ENCODE data around the gene ADGRE3.
"Not testable (repeated sequence)": the region's sequence is repeated elsewhere in the genome, so short reads cannot be mapped to it uniquely, and the experiment has no call there.

The ADGRE3 gene

GRCh38 chr19:14669940-14670339, 4.7 kb downstream of the ADGRE3 start:
- DNase-seq, result no peak

GRCh38 chr19:14661372-14661924, 13.2 kb downstream of the ADGRE3 start:
- no peak for DNase-seq

GRCh38 chr19:14659874-14660489, 14.7 kb downstream of the ADGRE3 start:
- no peak for DNase-seq

GRCh38 chr19:14655726-14656125, 18.9 kb downstream of the ADGRE3 start:
- no peak for DNase-seq

- DNase-seq, result no peak
Measured at GRCh38 chr19:14654786-14655560, 19.7 kb downstream of the ADGRE3 start.

GRCh38 chr19:14650161-14650560, 24.5 kb downstream of the ADGRE3 start:
- no peak for DNase-seq

GRCh38 chr19:14649020-14649419, 25.6 kb downstream of the ADGRE3 start:
- DNase-seq, result no peak

- no peak for DNase-seq
Measured at GRCh38 chr19:14648506-14648905, 26.1 kb downstream of the ADGRE3 start.

GRCh38 chr19:14639536-14640277, 34.9 kb downstream of the ADGRE3 start:
- no peak for DNase-seq

GRCh38 chr19:14632286-14632685, 42.4 kb downstream of the ADGRE3 start:
- peak; percentile 5 for DNase-seq

- DNase-seq, result no peak
Measured at GRCh38 chr19:14629557-14629956, 45.1 kb downstream of the ADGRE3 start.

- not testable (repeated sequence) for DNase-seq
Measured at GRCh38 chr19:14624491-14624890, 50.2 kb downstream of the ADGRE3 start.

GRCh38 chr19:14619404-14619803, 55.2 kb downstream of the ADGRE3 start:
- DNase-seq, result no peak

GRCh38 chr19:14616407-14616806, 58.2 kb downstream of the ADGRE3 start:
- no peak for DNase-seq

GRCh38 chr19:14615623-14616022, 59.0 kb downstream of the ADGRE3 start:
- no peak for DNase-seq

- DNase-seq, result no peak
Measured at GRCh38 chr19:14614099-14614412, 60.6 kb downstream of the ADGRE3 start.

GRCh38 chr19:14613399-14614098, 61.1 kb downstream of the ADGRE3 start:
- not testable (repeated sequence) for DNase-seq

- DNase-seq, result no peak
Measured at GRCh38 chr19:14612657-14613056, 62.0 kb downstream of the ADGRE3 start.

GRCh38 chr19:14612242-14612641, 62.4 kb downstream of the ADGRE3 start:
- not testable (repeated sequence) for DNase-seq

- no peak for DNase-seq
Measured at GRCh38 chr19:14611051-14611450, 63.6 kb downstream of the ADGRE3 start.

- DNase-seq, result no peak
Measured at GRCh38 chr19:14606627-14607026, 68.0 kb downstream of the ADGRE3 start.

- DNase-seq, result no peak
Measured at GRCh38 chr19:14603990-14604387, 70.7 kb downstream of the ADGRE3 start.

GRCh38 chr19:14599548-14600147, 75.0 kb downstream of the ADGRE3 start:
- no peak for DNase-seq

All from NCI-H446 treated with DMSO at 0.1 percent for 48 hours (cell line).